SK-N-MC (cell line): ENCODE results near the gene CMTM8.

Experiments
- DNase-seq: peaks from one replicate; pipeline ENCODE4 v3.0.0-alpha.2; 2011; ENCODE audit warnings: low read depth, low spot score
- H3K27ac ChIP-seq: fragments of 200-600 bp; sonication (generic); 2 replicates; pipeline ENCODE4 v1.5.1; 2016; ENCODE audit warnings: mixed run types
- H3K36me3 ChIP-seq: fragments of 200-600 bp; sonication (generic); 2 replicates; pipeline ENCODE4 v1.6.1; 2017; ENCODE audit warnings: antibody characterized with exemption, low read length, mixed read lengths; ENCODE audit not compliant: insufficient read depth
- H3K4me3 ChIP-seq: fragments of 200-600 bp; sonication (generic); 2 replicates; pipeline ENCODE4 v1.5.1; 2016
- H3K9ac ChIP-seq: fragments of 200-600 bp; sonication (generic); 2 replicates; pipeline ENCODE4 v1.8.0; 2017; ENCODE audit warnings: mixed run types, mixed read lengths; ENCODE audit not compliant: insufficient read length
- H3K9me3 ChIP-seq: fragments of 200-600 bp; sonication (generic); 2 replicates; pipeline ENCODE4 v1.6.1; 2017; ENCODE audit warnings: low read depth, mild to moderate bottlenecking, antibody characterized with exemption, low read length, moderate library complexity, mixed read lengths
- EZH2 ChIP-seq: fragments of 200-600 bp; sonication (generic); IDR thresholded peaks from one replicate; pipeline ENCODE4 v1.6.1; 2017; ENCODE audit warnings: antibody characterized with exemption
- FOXP2 ChIP-seq: optimal IDR thresholded peaks from 2 replicates; pipeline ENCODE3; 2011; ENCODE audit warnings: mild to moderate bottlenecking, moderate library complexity; ENCODE audit not compliant: insufficient read depth; ENCODE audit errors: extremely low read length, control extremely low read depth
- POLR2AphosphoS5 ChIP-seq: IDR thresholded peaks from 2 replicates; pipeline ENCODE4 v1.6.1; 2012; ENCODE audit warnings: mild to moderate bottlenecking, low read depth, low read length, borderline replicate concordance

The CMTM8 gene

GRCh38 chr3:32239307-32240158 is 1.1 kb downstream of the CMTM8 start:
- H3K27ac ChIP-seq, result no peak overlapping the region
- H3K9ac ChIP-seq, result no peak overlapping the region
- no peak for TF ChIP-seq FOXP2
- TF ChIP-seq POLR2AphosphoS5, result no peak
- TF ChIP-seq EZH2, result no peak
- H3K36me3 ChIP-seq, result no peaks in the 10 kb centered on the region
- no peaks in the 10 kb centered on the region for H3K9me3 ChIP-seq
- DNase-seq, result no peak
- H3K4me3 ChIP-seq, result peak overlapping the region; percentile 76

- no peak overlapping the region for H3K27ac ChIP-seq
- TF ChIP-seq POLR2AphosphoS5 (no peak), FOXP2 (no peak)
- no peaks in the 10 kb centered on the region for H3K9me3 ChIP-seq
- H3K36me3 ChIP-seq, result no peaks in the 10 kb centered on the region
- no peak overlapping the region for H3K9ac ChIP-seq
- no peak for DNase-seq
- H3K4me3 ChIP-seq, result no peak overlapping the region
These were observed 1.7 kb downstream of the CMTM8 start for GRCh38 chr3:32240159-32240545.

GRCh38 chr3:32241100-32241499 is 2.6 kb downstream of the CMTM8 start:
- H3K9ac ChIP-seq, result no peak overlapping the region
- no peaks in the 10 kb centered on the region for H3K9me3 ChIP-seq
- TF ChIP-seq POLR2AphosphoS5, result no peak
- no peak for TF ChIP-seq EZH2
- TF ChIP-seq FOXP2, result no peak
- DNase-seq, result no peak
- no peaks in the 10 kb centered on the region for H3K36me3 ChIP-seq
- no peak overlapping the region for H3K4me3 ChIP-seq
- H3K27ac ChIP-seq, result no peak overlapping the region

- Histone ChIP-seq H3K9ac (no peak overlapping the region), H3K36me3 (no peaks in the 10 kb centered on the region), H3K9me3 (no peaks in the 10 kb centered on the region), H3K27ac (no peak overlapping the region), H3K4me3 (no peak overlapping the region)
- DNase-seq, result no peak
- TF ChIP-seq POLR2AphosphoS5 (no peak), EZH2 (no peak), FOXP2 (no peak)
These were observed 5.0 kb downstream of the CMTM8 start for GRCh38 chr3:32243519-32243918.

GRCh38 chr3:32245200-32245599 is 6.7 kb downstream of the CMTM8 start:
- H3K36me3 ChIP-seq, result no peaks in the 10 kb centered on the region
- H3K9me3 ChIP-seq, result no peaks in the 10 kb centered on the region
- TF ChIP-seq POLR2AphosphoS5, result no peak
- TF ChIP-seq FOXP2, result no peak
- no peak for TF ChIP-seq EZH2
- H3K27ac ChIP-seq, result no peak overlapping the region
- H3K9ac ChIP-seq, result no peak overlapping the region
- DNase-seq, result no peak
- no peak overlapping the region for H3K4me3 ChIP-seq

- H3K27ac ChIP-seq, result no peak overlapping the region
- TF ChIP-seq POLR2AphosphoS5, result no peak
- no peak for TF ChIP-seq FOXP2
- TF ChIP-seq EZH2, result no peak
- no peak overlapping the region for H3K4me3 ChIP-seq
- no peaks in the 10 kb centered on the region for H3K36me3 ChIP-seq
- H3K9me3 ChIP-seq, result no peaks in the 10 kb centered on the region
- no peak overlapping the region for H3K9ac ChIP-seq
- DNase-seq, result no peak
These were observed 7.7 kb downstream of the CMTM8 start for GRCh38 chr3:32246079-32246675.

GRCh38 chr3:32249184-32249782 is 10.8 kb downstream of the CMTM8 start:
- no peak for DNase-seq
- no peak overlapping the region for H3K9ac ChIP-seq

GRCh38 chr3:32254268-32254667 is 15.8 kb downstream of the CMTM8 start:
- no peak for DNase-seq
- no peak overlapping the region for H3K9ac ChIP-seq
- H3K9me3 ChIP-seq, result no peaks in the 10 kb centered on the region
- no peaks in the 10 kb centered on the region for H3K36me3 ChIP-seq
- TF ChIP-seq EZH2 (no peak), FOXP2 (no peak), POLR2AphosphoS5 (no peak)
- H3K4me3 ChIP-seq, result no peak overlapping the region
- H3K27ac ChIP-seq, result no peak overlapping the region

More at GRCh38 chr3:32249184-32249782, 10.8 kb downstream of the CMTM8 start:
- no peak for TF ChIP-seq POLR2AphosphoS5
- no peak for TF ChIP-seq EZH2
- TF ChIP-seq FOXP2, result no peak
- H3K36me3 ChIP-seq, result no peaks in the 10 kb centered on the region
- no peaks in the 10 kb centered on the region for H3K9me3 ChIP-seq
- H3K4me3 ChIP-seq, result no peak overlapping the region
- no peak overlapping the region for H3K27ac ChIP-seq
